PC-9 (cell line): ENCODE data around the gene ALLC.

ENCODE experiments used
- CTCF ChIP-seq: fragments of 200-600 bp; sonication (generic); conservative IDR thresholded peaks from 2 replicates; pipeline ENCODE4 v1.6.1; 2017; ENCODE audit warnings: mixed run types, antibody characterized with exemption, mild to moderate bottlenecking, moderate library complexity
- EZH2 ChIP-seq: fragments of 200-600 bp; sonication (generic); IDR thresholded peaks from 2 replicates; pipeline ENCODE4 v1.8.0; 2017; ENCODE audit warnings: antibody characterized with exemption, low read depth

- TF ChIP-seq CTCF (no peak), EZH2 (no peak)
These were observed 29.7 kb upstream of the ALLC start for GRCh38 chr2:3628241-3628679.
